ENCODE measurements around the gene SH3BP4.

DNA sequence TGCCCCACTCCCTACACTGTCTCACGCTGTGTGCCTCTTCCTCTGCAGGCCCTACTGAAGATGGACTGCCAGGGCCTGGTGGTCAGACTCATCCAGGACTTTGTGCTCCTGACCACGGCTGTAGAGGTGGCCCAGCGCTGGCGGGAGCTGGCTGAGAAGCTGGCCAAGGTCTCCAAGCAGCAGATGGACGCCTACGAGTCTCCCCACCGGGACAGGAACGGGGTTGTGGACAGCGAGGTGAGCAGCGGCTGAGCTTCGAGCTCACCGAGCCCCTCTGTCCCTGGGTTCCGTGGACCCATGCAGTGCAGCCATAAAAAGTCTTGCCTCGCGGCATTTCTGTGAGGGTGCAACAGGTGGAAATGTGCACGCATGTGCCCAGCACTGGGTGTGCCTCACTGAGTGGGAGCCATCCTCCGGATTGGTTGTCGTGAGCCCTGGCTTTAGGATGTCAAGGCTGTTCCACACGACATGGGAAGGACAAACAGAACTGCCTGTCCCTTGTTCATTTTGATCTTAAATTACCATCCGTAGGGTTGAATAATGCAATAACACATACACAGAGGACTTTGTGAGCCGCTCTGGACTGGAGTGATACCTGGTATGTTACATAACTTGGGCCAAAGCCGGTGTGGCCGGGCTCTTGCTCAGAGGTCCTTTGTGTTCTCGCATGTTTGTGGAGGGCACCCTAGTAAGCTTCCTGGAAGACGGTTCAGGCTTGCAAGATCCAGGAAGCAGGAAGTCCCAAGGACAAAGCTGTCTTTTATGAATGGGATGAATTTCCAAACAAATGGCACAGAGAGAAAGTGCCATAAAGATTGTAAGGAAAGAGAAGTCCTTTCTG lies 100.9 kb downstream of the SH3BP4 start:
- TF ChIP-seq POLR2AphosphoS5 (IDR thresholded peaks at IDR 0.05) (no peak), POLR2A (IDR thresholded peaks at IDR 0.05) (no peak), EP300 (IDR thresholded peaks at IDR 0.05) (no peak)
- TF ChIP-seq, protein P1, sequence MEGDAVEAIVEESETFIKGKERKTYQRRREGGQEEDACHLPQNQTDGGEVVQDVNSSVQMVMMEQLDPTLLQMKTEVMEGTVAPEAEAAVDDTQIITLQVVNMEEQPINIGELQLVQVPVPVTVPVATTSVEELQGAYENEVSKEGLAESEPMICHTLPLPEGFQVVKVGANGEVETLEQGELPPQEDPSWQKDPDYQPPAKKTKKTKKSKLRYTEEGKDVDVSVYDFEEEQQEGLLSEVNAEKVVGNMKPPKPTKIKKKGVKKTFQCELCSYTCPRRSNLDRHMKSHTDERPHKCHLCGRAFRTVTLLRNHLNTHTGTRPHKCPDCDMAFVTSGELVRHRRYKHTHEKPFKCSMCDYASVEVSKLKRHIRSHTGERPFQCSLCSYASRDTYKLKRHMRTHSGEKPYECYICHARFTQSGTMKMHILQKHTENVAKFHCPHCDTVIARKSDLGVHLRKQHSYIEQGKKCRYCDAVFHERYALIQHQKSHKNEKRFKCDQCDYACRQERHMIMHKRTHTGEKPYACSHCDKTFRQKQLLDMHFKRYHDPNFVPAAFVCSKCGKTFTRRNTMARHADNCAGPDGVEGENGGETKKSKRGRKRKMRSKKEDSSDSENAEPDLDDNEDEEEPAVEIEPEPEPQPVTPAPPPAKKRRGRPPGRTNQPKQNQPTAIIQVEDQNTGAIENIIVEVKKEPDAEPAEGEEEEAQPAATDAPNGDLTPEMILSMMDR (IDR thresholded peaks at IDR 0.05): no peak

All from gastroesophageal sphincter (tissue), 3 donors.